SK-N-MC (cell line): Measurements from ENCODE around the gene MYOF.

Experiments used
- EZH2 ChIP-seq: fragments of 200-600 bp; sonication (generic); IDR thresholded peaks from one replicate; pipeline ENCODE4 v1.6.1; 2017; ENCODE audit warnings: antibody characterized with exemption
- FOXP2 ChIP-seq: optimal IDR thresholded peaks from 2 replicates; pipeline ENCODE3; 2011; ENCODE audit warnings: mild to moderate bottlenecking, moderate library complexity; ENCODE audit not compliant: insufficient read depth; ENCODE audit errors: extremely low read length, control extremely low read depth
- POLR2AphosphoS5 ChIP-seq: IDR thresholded peaks from 2 replicates; pipeline ENCODE4 v1.6.1; 2012; ENCODE audit warnings: mild to moderate bottlenecking, low read depth, low read length, borderline replicate concordance

DNA sequence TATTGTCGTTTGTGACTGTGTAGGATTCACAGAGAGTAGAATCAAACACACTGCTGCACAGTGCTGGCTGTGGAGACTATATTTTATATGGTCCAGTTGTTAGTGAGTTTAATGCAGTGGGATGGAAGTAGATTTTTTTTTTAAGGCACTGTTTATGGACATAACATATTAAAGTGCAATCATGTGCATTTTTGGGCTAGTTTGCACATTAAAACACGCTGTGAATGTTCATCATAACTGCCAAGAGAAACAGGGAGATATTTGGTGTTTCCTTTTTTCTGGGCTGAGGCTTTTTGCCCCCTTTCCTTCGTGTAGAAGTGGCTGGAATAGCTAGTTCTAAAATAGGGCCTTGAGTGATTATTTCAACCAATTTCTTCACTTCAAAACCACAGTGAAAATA, 139.2 kb downstream of the MYOF start:
- TF ChIP-seq EZH2 (no peak), POLR2AphosphoS5 (no peak), FOXP2 (no peak)
